Measurements from ENCODE around the gene CROCC2. TPM values are rescaled to one million over a fixed set of nuclear protein-coding genes. Genes with fewer than 3 reads are reported as not detected.

CROCC2 gene
- total and polyA plus RNA-seq, 2 of the 13 experiments (the other 11 are each of a cell fraction or from before 2014, with no cell fraction given): not detected

DNA sequence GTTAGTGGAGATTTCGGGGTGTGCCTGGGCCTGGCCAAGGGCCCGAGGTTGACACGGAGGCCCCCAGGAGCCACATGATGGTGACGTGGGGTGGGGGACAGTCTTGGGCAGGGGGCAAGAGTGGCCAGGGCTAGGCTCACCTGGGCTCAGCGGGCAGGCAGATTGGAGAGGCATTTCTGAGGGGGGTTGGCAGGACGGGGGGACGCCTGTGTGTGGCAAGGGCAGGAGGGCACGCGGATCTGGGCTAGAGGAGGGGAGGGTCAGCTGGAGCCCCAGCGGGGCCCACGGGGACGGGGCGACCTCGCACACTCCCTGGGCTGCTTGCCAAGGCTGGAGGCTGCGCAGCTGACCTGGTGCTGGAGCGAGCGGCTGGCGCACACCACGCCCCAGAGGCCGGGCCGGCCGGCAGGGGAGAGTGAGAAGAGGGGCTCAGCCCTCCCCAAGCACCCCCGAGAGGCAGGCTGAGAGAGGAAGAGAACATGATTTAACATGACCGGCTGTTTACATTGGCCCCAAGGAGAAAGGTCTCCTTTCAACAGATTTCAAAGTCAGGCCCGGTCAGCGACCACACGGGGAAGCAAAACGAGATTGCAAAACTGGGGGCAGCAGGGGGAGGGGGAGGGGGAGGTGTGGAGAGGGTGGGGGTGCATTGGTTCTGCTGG is 54.3 kb downstream of the CROCC2 start (continued):
- TF ChIP-seq NFIB (CRISPR knock-in tag; IDR thresholded peaks at IDR 0.05; ENCODE audit: borderline replicate concordance) (peak; percentile 68; the same call in 1 of the 2 replicates), ETV5 (CRISPR knock-in tag; IDR thresholded peaks at IDR 0.05; ENCODE audit: borderline replicate concordance) (peak; percentile 88), ZNF816 (CRISPR knock-in tag; IDR thresholded peaks at IDR 0.05; ENCODE audit: borderline replicate concordance) (peak; percentile 81; the same call in 1 of the 2 replicates), RXRA (CRISPR knock-in tag; IDR thresholded peaks at IDR 0.05) (peak; percentile 82), KLF16 (CRISPR knock-in tag; IDR thresholded peaks at IDR 0.05) (peak in 1 of 2 experiments; percentile 87; a peak in 2 of 4 replicates), ZSCAN30 (CRISPR knock-in tag; IDR thresholded peaks at IDR 0.05) (no peak), ZKSCAN8 (CRISPR knock-in tag; IDR thresholded peaks at IDR 0.05; ENCODE audit: borderline replicate concordance) (peak; percentile 29; the same call in 1 of the 2 replicates), SMAD1 (CRISPR knock-in tag; IDR thresholded peaks at IDR 0.05; ENCODE audit: borderline replicate concordance, low read depth) (peak; percentile 90; the same call in 1 of the 2 replicates), NFRKB (IDR thresholded peaks at IDR 0.05) (no peak), SP2 (CRISPR knock-in tag; IDR thresholded peaks at IDR 0.05) (peak; percentile 27; the same call in 1 of the 2 replicates), KLF15 (CRISPR knock-in tag; IDR thresholded peaks at IDR 0.05; ENCODE audit: borderline replicate concordance) (peak; percentile 58; the same call in 1 of the 2 replicates), NFE2 (CRISPR knock-in tag; IDR thresholded peaks at IDR 0.05) (no peak), IKZF1 (IDR thresholded peaks at IDR 0.05) (no peak), FOXA3 (CRISPR knock-in tag; IDR thresholded peaks at IDR 0.05) (peak; percentile 98), ZNF260 (CRISPR knock-in tag; IDR thresholded peaks at IDR 0.05; ENCODE audit: borderline replicate concordance, low read depth) (0 out of 2 replicates have a peak, but pooled peaks have one; percentile 12), ZNF333 (CRISPR knock-in tag; IDR thresholded peaks at IDR 0.05; ENCODE audit: borderline replicate concordance) (peak; percentile 86; the same call in 1 of the 2 replicates), DPF2 (CRISPR knock-in tag; IDR thresholded peaks at IDR 0.05; ENCODE audit: borderline replicate concordance, low read depth) (peak; percentile 70)
- TF ChIP-seq, protein P1, sequence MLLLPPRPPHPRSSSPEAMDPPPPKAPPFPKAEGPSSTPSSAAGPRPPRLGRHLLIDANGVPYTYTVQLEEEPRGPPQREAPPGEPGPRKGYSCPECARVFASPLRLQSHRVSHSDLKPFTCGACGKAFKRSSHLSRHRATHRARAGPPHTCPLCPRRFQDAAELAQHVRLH (CRISPR knock-in tag; IDR thresholded peaks at IDR 0.05; ENCODE audit: borderline replicate concordance, low read depth): no peak
- TF ChIP-seq, protein P2, sequence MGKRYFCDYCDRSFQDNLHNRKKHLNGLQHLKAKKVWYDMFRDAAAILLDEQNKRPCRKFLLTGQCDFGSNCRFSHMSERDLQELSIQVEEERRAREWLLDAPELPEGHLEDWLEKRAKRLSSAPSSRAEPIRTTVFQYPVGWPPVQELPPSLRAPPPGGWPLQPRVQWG (CRISPR knock-in tag; IDR thresholded peaks at IDR 0.05; ENCODE audit: borderline replicate concordance, low read depth): no peak
- TF ChIP-seq, protein P3, sequence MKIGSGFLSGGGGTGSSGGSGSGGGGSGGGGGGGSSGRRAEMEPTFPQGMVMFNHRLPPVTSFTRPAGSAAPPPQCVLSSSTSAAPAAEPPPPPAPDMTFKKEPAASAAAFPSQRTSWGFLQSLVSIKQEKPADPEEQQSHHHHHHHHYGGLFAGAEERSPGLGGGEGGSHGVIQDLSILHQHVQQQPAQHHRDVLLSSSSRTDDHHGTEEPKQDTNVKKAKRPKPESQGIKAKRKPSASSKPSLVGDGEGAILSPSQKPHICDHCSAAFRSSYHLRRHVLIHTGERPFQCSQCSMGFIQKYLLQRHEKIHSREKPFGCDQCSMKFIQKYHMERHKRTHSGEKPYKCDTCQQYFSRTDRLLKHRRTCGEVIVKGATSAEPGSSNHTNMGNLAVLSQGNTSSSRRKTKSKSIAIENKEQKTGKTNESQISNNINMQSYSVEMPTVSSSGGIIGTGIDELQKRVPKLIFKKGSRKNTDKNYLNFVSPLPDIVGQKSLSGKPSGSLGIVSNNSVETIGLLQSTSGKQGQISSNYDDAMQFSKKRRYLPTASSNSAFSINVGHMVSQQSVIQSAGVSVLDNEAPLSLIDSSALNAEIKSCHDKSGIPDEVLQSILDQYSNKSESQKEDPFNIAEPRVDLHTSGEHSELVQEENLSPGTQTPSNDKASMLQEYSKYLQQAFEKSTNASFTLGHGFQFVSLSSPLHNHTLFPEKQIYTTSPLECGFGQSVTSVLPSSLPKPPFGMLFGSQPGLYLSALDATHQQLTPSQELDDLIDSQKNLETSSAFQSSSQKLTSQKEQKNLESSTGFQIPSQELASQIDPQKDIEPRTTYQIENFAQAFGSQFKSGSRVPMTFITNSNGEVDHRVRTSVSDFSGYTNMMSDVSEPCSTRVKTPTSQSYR (CRISPR knock-in tag; IDR thresholded peaks at IDR 0.05; ENCODE audit: borderline replicate concordance): peak; percentile 87
- TF ChIP-seq, protein P4, sequence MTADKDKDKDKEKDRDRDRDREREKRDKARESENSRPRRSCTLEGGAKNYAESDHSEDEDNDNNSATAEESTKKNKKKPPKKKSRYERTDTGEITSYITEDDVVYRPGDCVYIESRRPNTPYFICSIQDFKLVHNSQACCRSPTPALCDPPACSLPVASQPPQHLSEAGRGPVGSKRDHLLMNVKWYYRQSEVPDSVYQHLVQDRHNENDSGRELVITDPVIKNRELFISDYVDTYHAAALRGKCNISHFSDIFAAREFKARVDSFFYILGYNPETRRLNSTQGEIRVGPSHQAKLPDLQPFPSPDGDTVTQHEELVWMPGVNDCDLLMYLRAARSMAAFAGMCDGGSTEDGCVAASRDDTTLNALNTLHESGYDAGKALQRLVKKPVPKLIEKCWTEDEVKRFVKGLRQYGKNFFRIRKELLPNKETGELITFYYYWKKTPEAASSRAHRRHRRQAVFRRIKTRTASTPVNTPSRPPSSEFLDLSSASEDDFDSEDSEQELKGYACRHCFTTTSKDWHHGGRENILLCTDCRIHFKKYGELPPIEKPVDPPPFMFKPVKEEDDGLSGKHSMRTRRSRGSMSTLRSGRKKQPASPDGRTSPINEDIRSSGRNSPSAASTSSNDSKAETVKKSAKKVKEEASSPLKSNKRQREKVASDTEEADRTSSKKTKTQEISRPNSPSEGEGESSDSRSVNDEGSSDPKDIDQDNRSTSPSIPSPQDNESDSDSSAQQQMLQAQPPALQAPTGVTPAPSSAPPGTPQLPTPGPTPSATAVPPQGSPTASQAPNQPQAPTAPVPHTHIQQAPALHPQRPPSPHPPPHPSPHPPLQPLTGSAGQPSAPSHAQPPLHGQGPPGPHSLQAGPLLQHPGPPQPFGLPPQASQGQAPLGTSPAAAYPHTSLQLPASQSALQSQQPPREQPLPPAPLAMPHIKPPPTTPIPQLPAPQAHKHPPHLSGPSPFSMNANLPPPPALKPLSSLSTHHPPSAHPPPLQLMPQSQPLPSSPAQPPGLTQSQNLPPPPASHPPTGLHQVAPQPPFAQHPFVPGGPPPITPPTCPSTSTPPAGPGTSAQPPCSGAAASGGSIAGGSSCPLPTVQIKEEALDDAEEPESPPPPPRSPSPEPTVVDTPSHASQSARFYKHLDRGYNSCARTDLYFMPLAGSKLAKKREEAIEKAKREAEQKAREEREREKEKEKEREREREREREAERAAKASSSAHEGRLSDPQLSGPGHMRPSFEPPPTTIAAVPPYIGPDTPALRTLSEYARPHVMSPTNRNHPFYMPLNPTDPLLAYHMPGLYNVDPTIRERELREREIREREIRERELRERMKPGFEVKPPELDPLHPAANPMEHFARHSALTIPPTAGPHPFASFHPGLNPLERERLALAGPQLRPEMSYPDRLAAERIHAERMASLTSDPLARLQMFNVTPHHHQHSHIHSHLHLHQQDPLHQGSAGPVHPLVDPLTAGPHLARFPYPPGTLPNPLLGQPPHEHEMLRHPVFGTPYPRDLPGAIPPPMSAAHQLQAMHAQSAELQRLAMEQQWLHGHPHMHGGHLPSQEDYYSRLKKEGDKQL (CRISPR knock-in tag; IDR thresholded peaks at IDR 0.05; ENCODE audit: low read depth): peak; percentile 76

Data from HepG2 (cell line).